Thoracic aorta (tissue), 2 donors: ENCODE data around the gene TRIM33. TPM values are rescaled to one million over a fixed set of nuclear protein-coding genes. Genes with fewer than 3 reads are reported as not detected.

Experiments used
- ATAC-seq: fragments of 150-250 bp; one replicate; pipeline ENCODE4 v1.8.0; 2017; ENCODE audit warnings: low read depth; ENCODE audit not compliant: insufficient number of reproducible peaks, low FRiP score
- DNase-seq: peaks from one replicate; pipeline ENCODE4 v3.0.0-alpha.2; 2020; ENCODE audit warnings: low spot score
- H3K27ac ChIP-seq, 2 donors: fragments of 200-600 bp; sonication (generic); 1 replicate in 1 of 2; 2 replicates in 1 of 2; pipeline ENCODE4 v1.5.1; 2016; ENCODE audit warnings: mild to moderate bottlenecking in 2 of 2, moderate library complexity in 2 of 2
- H3K27me3 ChIP-seq: fragments of 200-600 bp; sonication (generic); replicated peaks from 2 replicates; pipeline ENCODE4 v1.6.0; 2016; ENCODE audit warnings: mild to moderate bottlenecking; ENCODE audit not compliant: insufficient read depth
- H3K36me3 ChIP-seq: fragments of 200-600 bp; sonication (generic); one replicate; pipeline ENCODE4 v1.5.1; 2016
- H3K4me1 ChIP-seq, 2 donors: fragments of 200-600 bp; sonication (generic); 1 replicate in 1 of 2; 2 replicates in 1 of 2; pipeline versions ENCODE4 v1.5.1 to v1.6.0; 2016; ENCODE audit warnings: low read depth in 2 of 2, mild to moderate bottlenecking in 1 of 2; ENCODE audit not compliant: control insufficient read depth in 1 of 2
- H3K4me3 ChIP-seq: fragments of 200-600 bp; sonication (generic); 2 replicates; pipeline ENCODE4 v1.5.1; 2016; ENCODE audit warnings: mild to moderate bottlenecking
- H3K9me3 ChIP-seq: fragments of 200-600 bp; sonication (generic); 2 replicates; pipeline ENCODE4 v1.5.1; 2016
- total RNA-seq, 2 donors: library from RNA; depleted of rRNA; stranded (reverse); fragments of >200 nt; gene quantifications; one replicate each; pipeline versions ENCODE4 v1.1.0 to v1.2.3, GENCODE V29; 2016
- TF ChIP-seq, protein P1 (sequence below): fragments of 200-600 bp; sonication (generic); IDR thresholded peaks from one replicate; pipeline ENCODE4 v1.5.1; 2019; ENCODE audit warnings: antibody characterized with exemption

Gene TRIM33
- total RNA-seq, 2 donors from 2014 or later, result 29.4 to 61.2 TPM

DNA sequence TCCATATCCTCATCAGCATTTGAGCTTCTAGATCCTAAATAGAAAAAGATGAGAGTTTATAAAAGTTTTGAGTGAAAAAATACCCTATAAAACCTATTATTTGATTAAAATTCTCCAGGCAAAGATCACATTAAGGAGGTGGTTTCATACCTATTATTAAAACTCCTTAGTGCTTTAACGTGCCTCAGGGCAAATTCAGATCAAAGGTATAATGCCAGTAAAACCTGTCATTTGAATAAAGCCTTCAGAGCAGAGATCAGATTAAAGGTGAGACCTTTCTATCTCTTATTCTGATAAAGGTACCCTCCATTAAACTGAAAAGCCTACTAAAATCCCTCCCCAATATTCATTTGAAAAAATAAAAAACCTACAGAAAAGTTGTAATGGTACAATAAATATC lies 34.3 kb upstream of the TRIM33 start:
- H3K4me1 ChIP-seq, result no peaks in the 10 kb centered on the region
- ATAC-seq (no peak), DNase-seq (no peak)
- TF ChIP-seq, protein P1, sequence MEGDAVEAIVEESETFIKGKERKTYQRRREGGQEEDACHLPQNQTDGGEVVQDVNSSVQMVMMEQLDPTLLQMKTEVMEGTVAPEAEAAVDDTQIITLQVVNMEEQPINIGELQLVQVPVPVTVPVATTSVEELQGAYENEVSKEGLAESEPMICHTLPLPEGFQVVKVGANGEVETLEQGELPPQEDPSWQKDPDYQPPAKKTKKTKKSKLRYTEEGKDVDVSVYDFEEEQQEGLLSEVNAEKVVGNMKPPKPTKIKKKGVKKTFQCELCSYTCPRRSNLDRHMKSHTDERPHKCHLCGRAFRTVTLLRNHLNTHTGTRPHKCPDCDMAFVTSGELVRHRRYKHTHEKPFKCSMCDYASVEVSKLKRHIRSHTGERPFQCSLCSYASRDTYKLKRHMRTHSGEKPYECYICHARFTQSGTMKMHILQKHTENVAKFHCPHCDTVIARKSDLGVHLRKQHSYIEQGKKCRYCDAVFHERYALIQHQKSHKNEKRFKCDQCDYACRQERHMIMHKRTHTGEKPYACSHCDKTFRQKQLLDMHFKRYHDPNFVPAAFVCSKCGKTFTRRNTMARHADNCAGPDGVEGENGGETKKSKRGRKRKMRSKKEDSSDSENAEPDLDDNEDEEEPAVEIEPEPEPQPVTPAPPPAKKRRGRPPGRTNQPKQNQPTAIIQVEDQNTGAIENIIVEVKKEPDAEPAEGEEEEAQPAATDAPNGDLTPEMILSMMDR, result no peak
- H3K36me3 ChIP-seq, result no peaks in the 10 kb centered on the region
- H3K4me3 ChIP-seq, result no peak overlapping the region
- no peaks in the 10 kb centered on the region for H3K9me3 ChIP-seq
- H3K27me3 ChIP-seq, result no peaks in the 10 kb centered on the region
- no peak overlapping the region for H3K27ac ChIP-seq

DNA sequence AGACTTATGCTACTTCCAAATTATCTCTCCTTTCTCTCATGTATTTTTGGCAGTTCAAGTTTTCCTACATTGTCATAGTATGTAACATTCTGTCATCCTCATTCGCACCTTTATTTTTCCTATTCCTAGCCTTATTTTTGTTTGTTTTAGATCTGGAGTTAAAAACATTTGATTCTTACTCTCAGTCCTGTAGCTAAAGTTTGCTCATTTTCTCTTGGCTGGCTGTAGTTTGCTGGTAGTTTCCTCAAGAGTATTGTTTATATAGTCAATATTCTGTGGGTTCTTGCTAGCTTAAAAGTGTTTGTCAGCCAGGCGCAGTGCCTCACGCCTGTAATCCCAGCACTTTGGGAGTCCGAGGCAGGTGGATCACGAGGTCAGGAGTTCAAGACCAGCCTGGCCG lies 29.8 kb upstream of the TRIM33 start:
- TF ChIP-seq, protein P1, result no peak
- no peaks in the 10 kb centered on the region for H3K4me1 ChIP-seq
- no peak overlapping the region for H3K4me3 ChIP-seq
- ATAC-seq (no peak), DNase-seq (no peak)
- H3K27me3 ChIP-seq, result no peaks in the 10 kb centered on the region
- H3K36me3 ChIP-seq, result no peaks in the 10 kb centered on the region
- H3K9me3 ChIP-seq, result no peaks in the 10 kb centered on the region
- H3K27ac ChIP-seq, result no peak overlapping the region

DNA sequence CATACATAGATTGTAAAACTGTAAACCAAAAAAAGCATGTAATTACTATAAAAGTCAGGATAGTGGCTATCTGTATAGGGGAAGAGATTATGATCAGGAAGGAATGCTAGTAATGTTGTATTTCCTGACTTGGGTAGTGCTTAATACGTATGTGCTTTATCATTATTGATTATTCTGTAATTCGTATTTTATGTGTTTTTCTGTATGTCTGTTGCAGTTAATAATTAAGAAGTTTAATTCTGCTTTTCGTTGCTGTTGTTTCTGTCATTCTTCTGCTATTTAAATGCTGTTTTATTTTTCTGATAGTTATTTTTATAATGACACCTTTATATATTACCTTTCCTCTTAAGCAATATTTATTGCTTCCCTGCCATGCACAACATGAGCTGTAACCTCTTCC lies 29.3 kb upstream of the TRIM33 start:
- Histone ChIP-seq H3K4me1 (no peaks in the 10 kb centered on the region), H3K27ac (no peak overlapping the region), H3K4me3 (no peak overlapping the region), H3K27me3 (no peaks in the 10 kb centered on the region), H3K36me3 (no peaks in the 10 kb centered on the region), H3K9me3 (no peaks in the 10 kb centered on the region)
- DNase-seq, result no peak
- ATAC-seq, result no peak
- TF ChIP-seq, protein P1, result no peak

DNA sequence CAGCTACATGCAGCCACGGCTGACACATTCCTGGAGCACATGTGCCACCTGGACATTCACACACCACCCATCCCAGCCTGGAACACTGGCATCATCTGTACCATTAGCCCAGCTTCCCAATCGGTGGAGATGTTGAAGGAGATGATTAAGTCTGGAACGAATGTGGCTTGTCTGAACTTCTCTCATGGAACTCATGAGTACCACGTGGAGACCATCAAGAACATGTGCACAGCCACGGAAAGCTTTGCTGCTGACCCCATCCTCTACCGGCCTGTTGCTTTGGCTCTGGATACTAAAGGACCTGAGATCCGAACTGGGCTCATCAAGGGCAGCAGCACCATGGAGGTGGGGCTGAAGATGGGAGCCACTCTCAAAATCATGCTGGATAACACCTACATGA lies 25.0 kb upstream of the TRIM33 start:
- Histone ChIP-seq H3K4me1 (no peaks in the 10 kb centered on the region), H3K9me3 (no peaks in the 10 kb centered on the region), H3K36me3 (no peaks in the 10 kb centered on the region), H3K27ac (no peak overlapping the region), H3K4me3 (no peak overlapping the region), H3K27me3 (no peaks in the 10 kb centered on the region)
- TF ChIP-seq, protein P1, result no peak
- no peak for DNase-seq
- no peak for ATAC-seq

DNA sequence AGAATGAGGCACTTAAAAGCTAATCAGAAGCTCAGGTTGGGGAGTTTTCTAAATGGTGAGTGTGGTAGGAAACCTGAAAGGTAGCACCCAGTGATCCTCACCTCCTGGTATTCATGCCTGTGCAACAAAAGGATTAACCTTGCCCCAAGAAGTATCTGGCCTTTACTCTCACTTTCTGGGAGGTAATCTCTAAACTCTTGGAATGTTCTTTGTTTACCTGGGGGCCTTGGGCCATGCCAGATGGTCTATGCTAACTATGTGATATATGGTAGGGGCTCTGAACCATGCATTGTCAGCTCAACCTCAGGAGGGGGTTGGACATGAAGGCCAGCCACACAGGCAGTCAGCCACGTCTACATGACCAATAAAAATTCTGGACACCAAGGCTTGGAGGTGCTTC lies 24.4 kb upstream of the TRIM33 start:
- no peaks in the 10 kb centered on the region for H3K4me1 ChIP-seq
- no peaks in the 10 kb centered on the region for H3K36me3 ChIP-seq
- ATAC-seq (no peak), DNase-seq (no peak)
- H3K9me3 ChIP-seq, result no peaks in the 10 kb centered on the region
- no peak overlapping the region for H3K27ac ChIP-seq
- TF ChIP-seq, protein P1, result no peak
- H3K27me3 ChIP-seq, result no peaks in the 10 kb centered on the region
- H3K4me3 ChIP-seq, result no peak overlapping the region
